Effector CD8-positive, alpha-beta T cell (primary cell): Measurements from ENCODE around the gene NT5M.

Source experiments
- DNase-seq: peaks from one replicate; lab custom pipeline; 2025; lab: John Stamatoyannopoulos, UW

Gene NT5M

GRCh38 chr17:17395246-17395802 lies 92.2 kb downstream of the NT5M start:
- no peak for DNase-seq

GRCh38 chr17:17395885-17396284 lies 92.7 kb downstream of the NT5M start:
- no peak for DNase-seq
